ENCODE data around the gene FXYD1. TPM values are rescaled to one million over a fixed set of nuclear protein-coding genes. Genes with fewer than 3 reads are reported as not detected.
A peak's percentile ranks its signal among the peaks of the same experiment; 100 is the strongest.
"Not testable (repeated sequence)": the region's sequence is repeated elsewhere in the genome, so short reads cannot be mapped to it uniquely, and the experiment has no call there.

Gene FXYD1
- total RNA-seq, 2 experiments from 2014 or later, result 2.3 to 2.8 TPM

GRCh38 chr19:35100588-35101533, 37.8 kb upstream of the FXYD1 start:
- no peak for DNase-seq
- ChIA-PET CTCF (interaction anchor here (1.0 to 2.1 kb wide), 2 partner anchors 34 to 35 kb away, joined by 3 to 7 read pairs; no protein-coding TSS in a partner anchor), POLR2A (interaction anchor here (0.6 kb wide), 1 partner anchor 16 kb away, joined by 4 read pairs; no protein-coding TSS in a partner anchor)
- Mint-ChIP-seq H3K27me3 (no peaks in the 10 kb centered on the region), H3K9me3 (no peaks in the 10 kb centered on the region), H3K4me1 (ENCODE audit: low read depth) (no peaks in the 10 kb centered on the region), H3K36me3 (no peaks in the 10 kb centered on the region), H3K4me3 (no peak overlapping the region), H3K27ac (no peak overlapping the region)
- intact Hi-C loops (cut with micrococcal nuclease), result loop anchor here (10.0 kb wide), 1 partner anchor 924 kb away; no protein-coding TSS in a partner anchor

GRCh38 chr19:35101949-35102348, 36.7 kb upstream of the FXYD1 start:
- H3K4me3 Mint-ChIP-seq; H3K27me3 Mint-ChIP-seq; POLR2A ChIA-PET; H3K27ac Mint-ChIP-seq; H3K36me3 Mint-ChIP-seq; H3K4me1 Mint-ChIP-seq (ENCODE audit: low read depth); DNase-seq; H3K9me3 Mint-ChIP-seq: not testable (repeated sequence)
- CTCF ChIA-PET, result interaction anchor here (2.1 kb wide), 1 partner anchor 35 kb away, joined by 7 read pairs; no protein-coding TSS in a partner anchor
- intact Hi-C loops (cut with micrococcal nuclease), result loop anchor here (10.0 kb wide), 1 partner anchor 923 kb away; no protein-coding TSS in a partner anchor

GRCh38 chr19:35103614-35104013, 35.0 kb upstream of the FXYD1 start:
- H3K9me3 Mint-ChIP-seq; H3K4me1 Mint-ChIP-seq (ENCODE audit: low read depth); H3K36me3 Mint-ChIP-seq; DNase-seq; H3K4me3 Mint-ChIP-seq; POLR2A ChIA-PET; H3K27me3 Mint-ChIP-seq; H3K27ac Mint-ChIP-seq: not testable (repeated sequence)
- intact Hi-C loops (cut with micrococcal nuclease), result loop anchor here (10.0 kb wide), 1 partner anchor 921 kb away; no protein-coding TSS in a partner anchor
- CTCF ChIA-PET, result interaction anchor here (1.4 kb wide), 1 partner anchor 36 kb away, joined by 4 read pairs; no protein-coding TSS in a partner anchor

- ChIA-PET POLR2A (no interaction called here), CTCF (interaction anchor here (1.4 kb wide), 1 partner anchor 37 kb away, joined by 4 read pairs; no protein-coding TSS in a partner anchor)
- Mint-ChIP-seq H3K4me3 (no peak overlapping the region), H3K36me3 (no peaks in the 10 kb centered on the region), H3K27ac (no peak overlapping the region), H3K9me3 (no peaks in the 10 kb centered on the region), H3K4me1 (ENCODE audit: low read depth) (peaks cover 10% of the 10 kb centered on the region), H3K27me3 (no peaks in the 10 kb centered on the region)
- intact Hi-C loops (cut with micrococcal nuclease), result loop anchor here (10.0 kb wide), 1 partner anchor 920 kb away; no protein-coding TSS in a partner anchor
- DNase-seq, result no peak
Observed at GRCh38 chr19:35104361-35104760, 34.3 kb upstream of the FXYD1 start.

GRCh38 chr19:35105047-35105410, 33.6 kb upstream of the FXYD1 start:
- Mint-ChIP-seq H3K9me3 (no peaks in the 10 kb centered on the region), H3K4me3 (no peak overlapping the region), H3K27ac (no peak overlapping the region), H3K4me1 (ENCODE audit: low read depth) (peaks cover 10% of the 10 kb centered on the region), H3K27me3 (no peaks in the 10 kb centered on the region), H3K36me3 (no peaks in the 10 kb centered on the region)
- intact Hi-C loops (cut with micrococcal nuclease), result loop anchor here (10.0 kb wide), 1 partner anchor 920 kb away; no protein-coding TSS in a partner anchor
- CTCF ChIA-PET, result no interaction called here
- POLR2A ChIA-PET, result no interaction called here
- no peak for DNase-seq

- Mint-ChIP-seq H3K4me3 (no peak overlapping the region), H3K36me3 (no peaks in the 10 kb centered on the region), H3K27ac (no peak overlapping the region), H3K27me3 (no peaks in the 10 kb centered on the region), H3K9me3 (no peaks in the 10 kb centered on the region), H3K4me1 (ENCODE audit: low read depth) (peaks cover 10% of the 10 kb centered on the region)
- ChIA-PET CTCF (interaction anchor here (2.4 kb wide), 1 partner anchor 39 kb away, joined by 6 read pairs; no protein-coding TSS in a partner anchor), POLR2A (no interaction called here)
- intact Hi-C loops (cut with micrococcal nuclease), result loop anchor here (10.0 kb wide), 1 partner anchor 919 kb away; no protein-coding TSS in a partner anchor
- DNase-seq, result no peak
Observed at GRCh38 chr19:35105411-35106290, 33.0 kb upstream of the FXYD1 start.

- no peaks in the 10 kb centered on the region for H3K9me3 Mint-ChIP-seq
- H3K4me1 Mint-ChIP-seq (ENCODE audit: low read depth), result peaks cover 10% of the 10 kb centered on the region
- no peak overlapping the region for H3K4me3 Mint-ChIP-seq
- H3K36me3 Mint-ChIP-seq, result no peaks in the 10 kb centered on the region
- ChIA-PET CTCF (interaction anchor here (2.4 kb wide), 1 partner anchor 40 kb away, joined by 6 read pairs; no protein-coding TSS in a partner anchor), POLR2A (no interaction called here)
- no peak for DNase-seq
- H3K27ac Mint-ChIP-seq, result no peak overlapping the region
- intact Hi-C loops (cut with micrococcal nuclease), result loop anchor here (10.0 kb wide), 1 partner anchor 919 kb away; no protein-coding TSS in a partner anchor
- no peaks in the 10 kb centered on the region for H3K27me3 Mint-ChIP-seq
Observed at GRCh38 chr19:35106291-35106583, 32.4 kb upstream of the FXYD1 start.

GRCh38 chr19:35106898-35107541, 31.6 kb upstream of the FXYD1 start:
- ChIA-PET CTCF (interaction anchor here (0.9 to 2.4 kb wide), 2 partner anchors 41 to 62 kb away, joined by 3 to 6 read pairs; no protein-coding TSS in a partner anchor), POLR2A (no interaction called here)
- Mint-ChIP-seq H3K27me3 (no peaks in the 10 kb centered on the region), H3K27ac (no peak overlapping the region), H3K4me3 (no peak overlapping the region), H3K36me3 (no peaks in the 10 kb centered on the region), H3K4me1 (ENCODE audit: low read depth) (peaks cover 10% of the 10 kb centered on the region), H3K9me3 (no peaks in the 10 kb centered on the region)
- no peak for DNase-seq
- intact Hi-C loops (cut with micrococcal nuclease), result loop anchor here (10.0 kb wide), 1 partner anchor 918 kb away; no protein-coding TSS in a partner anchor

- ChIA-PET POLR2A (no interaction called here), CTCF (interaction anchor here (2.4 kb wide), 1 partner anchor 41 kb away, joined by 6 read pairs; no protein-coding TSS in a partner anchor)
- Mint-ChIP-seq H3K4me3 (no peak overlapping the region), H3K4me1 (ENCODE audit: low read depth) (peaks cover 10% of the 10 kb centered on the region), H3K36me3 (no peaks in the 10 kb centered on the region), H3K9me3 (no peaks in the 10 kb centered on the region), H3K27ac (no peak overlapping the region), H3K27me3 (no peaks in the 10 kb centered on the region)
- intact Hi-C loops (cut with micrococcal nuclease), result loop anchor here (10.0 kb wide), 1 partner anchor 917 kb away; no protein-coding TSS in a partner anchor
- peak; percentile 44 for DNase-seq
Observed at GRCh38 chr19:35107545-35107944, 31.1 kb upstream of the FXYD1 start.

- no peaks in the 10 kb centered on the region for H3K9me3 Mint-ChIP-seq
- CTCF ChIA-PET, result interaction anchor here (0.7 kb wide), 1 partner anchor 313 kb away, joined by 3 read pairs; no protein-coding TSS in a partner anchor
- H3K27ac Mint-ChIP-seq, result no peak overlapping the region
- intact Hi-C loops (cut with micrococcal nuclease), result loop anchor here (10.0 kb wide), 1 partner anchor 916 kb away; no protein-coding TSS in a partner anchor
- POLR2A ChIA-PET, result no interaction called here
- H3K27me3 Mint-ChIP-seq, result no peaks in the 10 kb centered on the region
- no peak for DNase-seq
- no peak overlapping the region for H3K4me3 Mint-ChIP-seq
- H3K4me1 Mint-ChIP-seq (ENCODE audit: low read depth), result peaks cover 10% of the 10 kb centered on the region
- no peaks in the 10 kb centered on the region for H3K36me3 Mint-ChIP-seq
Observed at GRCh38 chr19:35108730-35109129, 29.9 kb upstream of the FXYD1 start.

GRCh38 chr19:35109395-35110112, 29.1 kb upstream of the FXYD1 start:
- CTCF ChIA-PET, result interaction anchor here (0.7 to 3.0 kb wide), 3 partner anchors 26 to 314 kb away, joined by 3 to 15 read pairs (median 4); partner anchors contain the start of gene LGI4
- Mint-ChIP-seq H3K36me3 (no peaks in the 10 kb centered on the region), H3K27me3 (no peaks in the 10 kb centered on the region), H3K9me3 (no peaks in the 10 kb centered on the region), H3K27ac (no peak overlapping the region), H3K4me3 (no peak overlapping the region), H3K4me1 (ENCODE audit: low read depth) (peaks cover 11% of the 10 kb centered on the region)
- DNase-seq, result no peak
- POLR2A ChIA-PET, result no interaction called here
- intact Hi-C loops (cut with micrococcal nuclease), result loop anchor here (10.0 kb wide), 1 partner anchor 915 kb away; no protein-coding TSS in a partner anchor

Measured in activated CD4-positive, alpha-beta memory T cell treated with anti-CD3 and anti-CD28 coated beads for 36 hours (primary cell).